NCI-H2107 treated with DMSO at 0.1 percent for 48 hours (cell line): ENCODE measurements around the gene DTX2.
"Not testable (repeated sequence)": the region's sequence is repeated elsewhere in the genome, so short reads cannot be mapped to it uniquely, and the experiment has no call there.

Experiments used
- DNase-seq: peaks from one replicate; lab custom pipeline; 2025; ENCODE audit not compliant: unreplicated experiment; lab: John Stamatoyannopoulos, UW

DTX2 gene

DNA sequence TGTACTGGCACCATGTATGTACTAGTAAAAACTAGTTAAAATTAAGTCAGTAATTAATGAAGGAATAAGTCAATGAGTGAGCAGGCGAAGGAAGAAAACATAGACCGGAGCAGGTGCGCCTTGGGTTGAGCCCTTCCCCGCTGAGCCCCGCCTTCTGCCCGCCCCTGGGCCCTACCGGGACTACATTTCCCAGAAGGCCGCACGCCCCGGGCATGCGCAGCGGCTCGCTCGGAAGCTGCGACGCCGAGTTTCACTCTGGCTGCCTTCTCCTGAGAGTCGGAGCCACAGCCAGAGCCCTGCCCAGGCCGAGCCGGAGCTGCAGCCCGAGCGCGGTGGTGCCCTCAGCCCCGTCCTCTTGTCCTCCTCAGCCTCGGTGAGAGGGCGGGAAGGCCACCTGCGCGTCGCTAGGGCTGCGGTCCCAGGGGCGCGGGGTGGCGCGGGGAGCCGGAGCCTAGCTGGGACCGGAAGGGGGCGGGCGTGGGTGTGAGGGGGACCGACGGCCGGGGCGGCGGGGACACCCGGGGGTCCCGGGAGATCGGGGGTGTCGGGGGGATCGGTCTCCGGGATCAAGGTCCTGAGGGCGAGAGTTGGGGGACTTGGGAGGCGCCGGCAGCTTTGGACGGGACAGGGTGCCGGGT lies at the start of gene DTX2:
Gene DTX2 (plus strand): TSS at position 246 of the 638 bp plus-strand sequence. CDS start 18,801 bp downstream, outside the sequence.
- DNase-seq: not testable (repeated sequence)

DNA sequence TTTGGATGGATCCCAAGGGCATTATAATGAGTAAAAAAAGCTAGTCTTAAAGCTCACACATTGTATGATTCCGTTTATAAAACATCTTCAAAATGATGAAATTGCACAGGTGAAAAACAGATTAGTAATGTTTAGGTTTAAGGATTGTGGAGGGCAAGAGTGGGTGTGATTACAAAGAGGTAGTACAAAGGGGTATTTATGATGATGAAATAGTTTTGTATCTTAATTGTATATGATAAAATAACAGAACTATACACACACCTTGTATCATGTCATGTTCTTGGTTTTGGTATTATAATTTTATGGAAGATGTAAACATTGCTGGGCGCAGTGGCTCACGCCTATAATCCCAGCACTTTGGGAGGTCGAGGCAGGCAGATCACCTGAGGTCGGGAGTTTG lies 49.3 kb upstream of the DTX2 start:
- no peak for DNase-seq

DNA sequence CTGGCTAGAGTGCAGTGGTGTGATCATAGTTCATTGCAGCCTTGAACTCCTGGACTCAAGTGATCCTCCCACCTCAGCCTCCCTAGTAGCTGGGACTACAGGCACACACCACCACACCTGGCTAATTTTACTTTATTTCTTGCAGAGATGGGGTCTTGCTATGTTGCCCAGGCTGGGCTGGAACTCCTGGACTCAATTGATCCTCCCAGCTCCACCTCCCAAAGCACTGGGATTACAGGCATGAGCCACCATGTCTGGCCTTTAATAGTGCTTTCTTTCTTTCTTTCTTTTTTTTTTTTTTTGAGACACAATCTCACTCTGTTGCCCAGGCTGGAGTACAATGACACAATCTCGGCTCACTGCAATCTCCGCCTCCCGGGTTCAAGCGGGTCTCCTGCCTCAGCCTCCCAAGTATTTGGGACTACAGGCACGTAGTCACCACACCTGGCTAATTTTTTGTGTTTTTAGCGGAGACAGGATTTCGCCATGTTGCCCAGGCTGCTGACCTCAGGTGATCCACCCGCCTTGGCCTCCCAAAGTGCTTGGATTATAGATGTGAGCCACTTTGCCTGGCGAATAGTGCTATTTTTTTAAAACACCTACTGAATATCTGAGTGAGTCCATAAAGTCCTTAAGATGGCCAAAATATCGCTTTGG lies 43.7 kb upstream of the DTX2 start:
- DNase-seq: not testable (repeated sequence)

DNA sequence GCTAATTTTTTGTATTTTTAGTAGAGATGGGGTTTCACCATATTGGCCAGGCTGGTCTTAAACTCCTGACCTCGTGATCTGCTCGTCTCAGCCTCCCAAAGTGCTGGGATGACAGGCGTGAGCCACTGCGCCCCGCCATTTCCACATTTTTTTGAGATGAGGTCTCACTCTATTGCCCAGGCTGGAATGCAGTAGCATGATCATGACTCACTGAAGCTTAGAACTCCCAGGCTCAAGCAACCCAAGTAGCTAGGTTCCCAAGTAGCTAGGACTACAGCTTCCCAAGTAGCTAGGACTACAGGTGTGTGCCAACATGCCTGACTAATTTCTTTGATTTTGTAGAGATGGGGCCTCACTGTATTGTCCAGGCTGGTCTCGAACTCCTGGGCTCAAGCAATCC lies 40.4 kb upstream of the DTX2 start:
- not testable (repeated sequence) for DNase-seq

DNA sequence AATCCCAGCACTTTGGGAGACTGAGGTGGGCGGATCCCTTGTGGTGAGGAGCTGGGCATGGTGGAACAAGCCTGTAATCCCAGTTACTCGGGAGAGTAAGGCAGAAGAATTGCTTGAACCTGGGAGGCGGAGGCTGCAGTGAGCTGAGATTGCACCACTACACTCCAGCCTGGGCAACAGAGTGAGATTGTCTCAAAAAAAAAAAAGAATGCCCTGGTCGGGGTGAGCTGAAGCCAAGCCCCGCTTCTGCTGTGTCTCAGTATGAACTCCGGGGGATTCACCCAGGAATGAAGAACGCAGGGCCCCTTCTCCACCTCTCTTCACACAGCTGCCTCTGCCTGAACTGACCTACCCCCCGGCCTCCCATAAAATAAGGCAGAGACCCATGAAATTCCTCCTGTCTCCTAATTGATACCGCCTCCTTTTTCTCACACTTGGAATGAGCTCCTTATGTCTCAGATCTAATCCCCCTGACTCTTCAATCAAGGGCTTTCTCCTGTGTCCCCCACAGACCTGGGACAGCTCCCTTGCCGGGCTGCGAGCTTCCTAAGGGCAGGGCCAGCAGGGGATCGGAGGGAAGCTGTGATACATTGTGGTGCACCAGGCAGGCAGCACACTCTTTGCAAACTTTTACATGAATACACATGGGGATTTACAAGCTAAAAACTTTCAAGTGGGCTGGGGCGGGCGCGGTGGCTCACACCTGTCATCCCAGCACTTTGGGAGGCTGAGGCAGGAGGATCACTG lies 37.7 kb upstream of the DTX2 start:
- DNase-seq: no peak

DNA sequence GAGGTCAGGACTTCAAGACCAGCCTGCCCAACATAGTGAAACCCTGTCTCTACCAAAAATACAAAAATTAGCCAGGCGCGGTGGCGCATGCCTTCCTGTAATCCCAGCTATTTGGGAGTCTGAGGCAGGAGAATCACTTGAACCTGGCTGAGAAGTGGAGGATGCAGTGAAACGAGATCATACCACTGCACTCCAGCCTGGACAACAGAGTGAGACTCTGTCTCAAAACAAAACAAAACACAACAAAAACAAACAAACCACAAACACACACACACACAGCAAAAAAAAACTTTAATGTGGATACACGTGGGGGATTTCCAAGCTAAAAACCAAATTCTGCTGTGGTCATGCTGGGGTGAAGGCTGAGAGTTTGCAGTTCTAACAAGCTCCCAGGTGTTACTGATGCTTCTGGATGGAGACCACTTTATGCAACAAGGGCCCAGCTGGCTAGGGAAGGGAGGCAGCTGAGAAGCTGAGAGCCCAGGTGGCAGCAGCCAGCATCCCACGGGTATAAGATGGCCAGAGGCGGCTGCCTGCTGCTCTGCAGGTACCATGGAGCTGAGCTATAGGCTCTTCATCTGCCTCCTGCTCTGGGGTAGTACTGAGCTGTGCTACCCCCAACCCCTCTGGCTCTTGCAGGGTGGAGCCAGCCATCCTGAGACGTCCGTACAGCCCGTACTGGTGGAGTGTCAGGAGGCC lies 36.9 kb upstream of the DTX2 start, which contains the start of gene ZP3:
Gene ZP3 (plus strand): TSS at position 538 of the 699 bp plus-strand sequence. CDS start 15 bp downstream, at position 553.
- peak; percentile 65 for DNase-seq

DNA sequence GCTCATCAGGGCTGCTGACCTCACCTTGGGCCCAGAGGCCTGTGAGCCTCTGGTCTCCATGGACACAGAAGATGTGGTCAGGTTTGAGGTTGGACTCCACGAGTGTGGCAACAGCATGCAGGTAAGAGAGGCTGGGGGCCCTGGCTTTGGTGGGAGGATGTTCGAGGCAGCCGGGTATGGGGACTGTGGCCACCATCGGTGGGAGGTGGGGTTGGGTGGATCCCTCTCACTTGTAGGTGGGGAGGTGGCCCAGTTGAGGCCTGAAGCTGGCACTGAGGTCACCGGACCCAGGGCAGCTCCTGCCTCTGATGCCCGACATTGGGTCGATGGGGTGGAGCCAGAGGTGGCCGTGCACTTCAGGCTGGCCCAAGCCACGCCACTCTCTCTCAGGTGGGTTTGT lies 36.4 kb upstream of the DTX2 start:
- DNase-seq: no peak

DNA sequence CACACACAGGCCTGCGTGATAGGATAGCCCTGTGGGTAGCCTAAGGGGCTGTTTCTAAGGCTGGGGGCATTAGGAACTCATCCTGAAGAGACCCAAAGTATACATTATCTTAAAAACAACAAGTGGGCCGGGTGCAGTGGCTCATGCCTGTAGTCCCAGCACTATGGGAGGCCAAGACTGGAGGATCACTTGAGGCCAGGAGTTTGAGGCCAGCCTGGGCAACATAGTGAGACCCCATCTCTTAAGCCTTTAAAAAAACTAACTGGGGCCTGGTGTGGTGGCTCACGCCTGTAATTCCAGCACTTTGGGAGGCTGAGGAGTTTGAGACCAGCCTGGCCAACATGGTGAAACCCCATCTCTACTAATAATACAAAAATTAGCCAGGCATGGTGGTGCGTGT lies 36.0 kb upstream of the DTX2 start:
- DNase-seq: not testable (repeated sequence)

DNA sequence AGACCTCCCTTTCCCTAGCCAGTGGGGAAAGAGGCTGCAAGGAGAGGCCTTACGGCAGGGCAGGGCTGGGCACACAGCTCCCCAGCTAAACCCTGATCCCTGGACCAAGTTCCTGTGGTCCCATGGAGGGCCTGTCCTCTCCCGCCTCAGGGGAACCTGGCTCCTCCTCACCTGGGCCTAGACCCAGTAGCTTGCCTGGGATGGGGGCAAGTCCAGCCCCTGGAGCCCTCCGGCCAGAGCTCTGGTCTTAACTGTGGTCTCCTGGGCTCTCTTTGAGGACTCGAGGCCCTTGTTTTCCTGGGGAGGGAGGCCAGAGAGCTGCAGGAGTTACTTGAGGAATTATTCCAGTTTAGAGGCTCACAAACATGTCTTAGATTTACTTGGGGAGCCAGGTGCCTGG lies 35.3 kb upstream of the DTX2 start:
- no peak for DNase-seq

DNA sequence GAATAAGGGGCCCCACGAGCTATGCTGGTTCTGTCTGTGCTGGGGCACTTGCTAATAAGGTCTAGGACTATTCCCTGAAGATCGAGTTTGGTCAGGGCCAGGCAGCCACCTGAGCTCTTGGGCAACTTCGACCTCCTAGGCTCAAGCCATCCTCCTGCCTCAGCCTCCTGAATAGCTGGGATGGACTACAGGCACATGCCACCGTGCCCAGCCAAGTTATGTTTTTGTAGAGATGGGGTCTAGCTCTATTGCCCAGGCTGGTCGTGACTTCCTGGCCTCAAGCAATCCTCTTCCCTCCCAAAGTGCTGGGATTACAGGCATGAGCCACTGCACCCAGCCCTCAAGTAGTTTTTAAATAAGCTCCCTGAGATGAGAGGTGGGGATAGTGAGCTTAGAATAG lies 33.9 kb upstream of the DTX2 start:
- DNase-seq: no peak

DNA sequence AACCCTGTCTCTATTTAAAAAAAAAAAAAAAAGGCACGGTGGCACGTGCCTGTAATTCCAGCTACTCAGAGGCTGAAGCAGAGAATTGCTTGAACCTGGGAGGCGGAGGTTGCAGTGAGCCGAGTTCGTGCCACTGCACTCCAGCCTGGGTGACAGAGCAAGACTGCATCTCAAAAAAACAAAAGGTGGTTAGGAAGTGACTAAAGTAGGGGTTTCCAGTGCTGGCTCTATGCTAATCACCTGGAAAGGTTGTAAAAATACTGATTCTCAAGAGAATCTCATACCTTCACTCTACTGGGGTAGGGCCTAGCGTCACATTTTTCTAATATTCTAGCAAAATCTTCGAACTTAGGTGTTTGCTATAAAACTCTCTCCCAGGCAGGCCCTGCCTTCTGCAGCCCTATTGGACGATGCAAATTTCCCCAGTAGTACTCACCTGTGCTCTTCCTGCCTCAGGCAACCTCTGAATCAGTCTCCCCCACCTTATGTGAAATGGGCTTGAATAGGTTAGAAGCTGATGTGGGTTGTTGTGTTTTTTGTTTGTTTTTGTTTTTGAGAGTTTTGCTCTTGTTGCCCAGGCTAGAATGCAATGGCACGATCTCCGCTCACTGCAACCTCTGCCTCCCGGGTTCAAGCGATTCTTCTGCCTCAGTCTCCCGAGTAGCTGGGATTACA lies 33.2 kb upstream of the DTX2 start:
- DNase-seq: no peak

DNA sequence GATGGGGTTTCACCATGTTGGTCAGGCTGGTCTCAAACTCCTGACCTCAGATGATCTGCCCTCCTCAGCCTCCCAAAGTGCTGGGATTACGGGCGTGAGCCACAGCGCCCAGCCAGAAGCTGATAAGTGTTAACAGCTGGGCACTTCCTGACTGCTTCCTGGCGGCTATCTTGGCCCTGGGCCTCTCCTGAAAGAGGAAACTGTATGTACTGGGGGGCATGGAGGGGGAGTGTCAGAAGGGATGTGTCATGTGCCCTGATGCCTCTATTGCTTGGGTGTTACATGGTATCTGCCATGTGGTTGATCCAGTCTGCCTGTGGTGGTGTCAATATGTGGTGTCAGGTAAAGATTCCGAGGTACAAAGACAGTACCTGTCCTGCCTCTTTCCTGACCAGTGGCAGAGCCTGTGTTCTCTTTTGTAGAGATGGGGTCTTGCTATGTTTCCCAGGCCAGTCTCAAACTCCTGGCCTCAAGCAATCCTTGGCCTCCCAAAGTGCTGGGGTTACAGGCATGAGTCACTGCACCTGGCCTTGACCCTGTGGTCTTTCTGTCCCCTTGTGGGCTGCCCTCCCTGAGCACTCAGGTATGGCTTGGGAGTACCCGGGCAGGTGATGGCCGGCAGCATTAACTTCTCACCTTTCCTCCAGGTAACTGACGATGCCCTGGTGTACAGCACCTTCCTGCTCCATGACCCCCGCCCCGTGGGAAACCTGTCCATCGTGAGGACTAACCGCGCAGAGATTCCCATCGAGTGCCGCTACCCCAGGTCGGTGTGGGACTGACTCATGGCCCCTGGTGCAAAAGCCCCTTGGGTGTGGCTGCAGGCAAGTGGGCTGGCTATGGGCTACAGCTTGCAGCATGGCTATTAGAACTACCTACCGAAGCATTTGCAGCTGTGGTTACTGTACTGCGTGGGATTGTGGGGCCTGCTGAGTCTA lies 32.4 kb upstream of the DTX2 start:
- DNase-seq: no peak

DNA sequence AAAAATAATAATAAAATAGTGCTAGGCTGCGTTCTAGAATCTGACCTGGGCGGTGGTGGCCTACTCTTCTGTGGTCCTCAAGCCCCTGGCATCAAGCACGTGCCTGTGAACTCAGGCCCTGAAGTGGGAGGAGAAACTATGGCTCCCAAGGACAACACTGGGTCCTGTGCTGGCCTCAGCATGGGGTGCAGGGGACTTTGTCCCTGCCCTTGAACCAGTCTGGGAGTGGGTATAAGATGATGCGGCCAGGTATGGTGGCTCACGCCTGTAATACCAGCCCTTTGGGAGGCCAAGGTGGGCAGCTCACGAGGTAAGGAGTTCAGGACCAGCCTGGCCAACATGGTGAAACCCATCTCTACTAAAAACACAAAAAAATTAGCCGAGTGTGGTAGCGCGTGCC lies 31.3 kb upstream of the DTX2 start:
- DNase-seq: no peak

DNA sequence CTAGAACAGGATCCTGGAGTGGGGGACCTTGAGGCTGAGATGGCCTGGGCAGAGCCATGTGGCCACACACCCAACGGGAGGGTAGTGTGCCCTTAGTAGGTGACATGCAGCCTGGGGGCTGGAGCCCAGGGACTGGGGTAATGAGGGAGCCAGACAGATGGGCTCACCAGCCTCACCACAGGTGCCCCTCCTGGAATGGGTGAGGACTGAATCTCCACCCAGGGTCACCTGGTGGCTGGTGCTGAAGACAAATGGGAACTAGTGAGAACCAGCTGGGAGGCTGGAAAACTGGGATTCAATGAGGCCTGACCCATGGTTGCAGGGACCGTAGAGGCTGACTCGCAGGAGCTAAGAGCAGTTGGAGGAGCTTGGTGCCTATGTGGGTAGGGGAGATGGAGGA lies 30.7 kb upstream of the DTX2 start:
- DNase-seq: no peak

DNA sequence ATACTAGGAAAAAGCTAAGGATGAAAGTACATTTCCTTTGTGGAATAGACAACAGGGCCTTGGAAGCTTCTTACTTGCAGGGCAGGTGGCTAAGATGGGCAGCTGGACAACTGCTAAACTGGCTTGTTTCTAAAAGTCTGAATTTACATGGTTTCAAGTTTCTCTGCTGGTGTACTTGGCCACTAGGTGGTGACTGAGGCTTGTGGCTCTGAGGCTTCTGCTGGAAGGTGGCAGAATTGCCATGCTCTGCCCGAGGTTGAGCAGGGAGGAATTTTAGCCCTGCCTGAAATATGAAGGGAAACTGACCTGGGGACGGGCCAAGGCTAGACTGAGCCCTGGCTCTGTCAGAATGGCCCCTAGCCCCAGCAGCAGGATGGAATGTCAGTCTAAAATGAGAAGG lies 23.6 kb upstream of the DTX2 start:
- peak; percentile 83 for DNase-seq

DNA sequence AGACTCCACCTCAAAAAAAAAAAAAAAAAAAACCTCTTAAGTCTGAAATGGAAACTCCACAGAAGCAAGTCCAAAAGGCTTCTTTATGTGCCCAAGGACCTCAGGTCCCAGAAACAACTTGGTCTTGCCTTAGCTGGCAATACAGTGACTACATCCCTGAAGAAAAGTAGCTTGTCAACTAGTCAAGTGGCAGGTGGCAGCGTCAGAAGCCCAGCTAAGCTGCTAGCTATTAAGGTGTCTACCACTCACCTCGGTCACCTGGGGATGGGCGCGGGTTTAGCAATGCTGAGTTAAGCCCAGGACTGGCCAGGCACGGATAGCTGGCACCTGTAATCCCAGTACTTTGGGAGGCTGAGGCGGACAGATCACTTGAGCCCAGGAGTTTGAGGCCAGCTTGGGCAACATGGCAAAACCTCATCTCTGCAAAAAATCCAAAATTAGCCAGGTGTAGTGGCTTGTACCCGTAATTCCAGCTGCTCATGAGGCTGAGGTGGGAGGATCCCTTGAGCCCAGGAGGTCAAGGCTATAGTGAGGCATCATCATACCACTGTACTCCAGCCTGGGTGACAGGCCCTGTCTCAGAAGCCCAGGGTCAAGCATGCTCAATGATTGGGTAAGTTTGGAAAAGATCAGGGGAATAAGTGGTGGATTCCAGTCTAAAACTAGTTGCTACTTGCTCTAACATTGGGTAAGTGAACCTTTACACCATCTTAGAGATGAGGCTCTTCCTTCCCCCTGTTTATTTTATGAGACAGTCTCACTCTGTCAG lies 22.2 kb upstream of the DTX2 start:
- DNase-seq: not testable (repeated sequence)

DNA sequence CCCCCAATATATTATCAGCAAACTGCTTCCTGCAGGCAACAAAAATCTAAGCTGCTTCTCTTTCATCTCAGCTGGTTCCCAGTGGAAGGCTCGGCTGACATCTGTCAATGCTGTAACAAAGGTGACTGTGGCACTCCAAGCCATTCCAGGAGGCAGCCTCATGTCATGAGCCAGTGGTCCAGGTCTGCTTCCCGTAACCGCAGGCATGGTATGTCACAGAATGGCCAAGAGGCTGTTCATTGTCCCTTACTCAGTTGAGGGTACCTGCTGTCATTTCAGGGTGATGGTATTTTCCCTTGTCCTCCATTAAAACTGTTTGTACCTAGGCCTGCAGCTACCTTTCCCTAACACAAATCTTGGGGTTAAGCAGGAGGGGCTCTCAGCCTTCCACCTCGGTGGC lies 21.1 kb upstream of the DTX2 start:
- not testable (repeated sequence) for DNase-seq

DNA sequence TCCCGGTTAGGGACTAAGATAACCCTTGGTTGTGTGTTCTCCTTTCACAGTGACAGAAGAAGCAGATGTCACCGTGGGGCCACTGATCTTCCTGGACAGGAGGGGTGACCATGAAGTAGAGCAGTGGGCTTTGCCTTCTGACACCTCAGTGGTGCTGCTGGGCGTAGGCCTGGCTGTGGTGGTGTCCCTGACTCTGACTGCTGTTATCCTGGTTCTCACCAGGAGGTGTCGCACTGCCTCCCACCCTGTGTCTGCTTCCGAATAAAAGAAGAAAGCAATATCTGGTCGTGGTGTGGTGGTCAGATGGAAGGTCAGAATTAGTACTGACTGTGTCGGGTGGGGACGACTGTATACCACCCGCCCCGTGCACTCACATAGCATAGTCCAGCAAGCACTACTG lies 19.7 kb upstream of the DTX2 start:
- DNase-seq: not testable (repeated sequence)
